Loucy (cell line): Measurements from ENCODE around the gene PARD3B.

Source experiments
- H2AFZ ChIP-seq: fragments of 200-600 bp; sonication (generic); 2 replicates; pipeline ENCODE4 v1.6.0; 2016; ENCODE audit warnings: antibody characterized with exemption, mild to moderate bottlenecking, low read length, moderate library complexity
- H3F3A ChIP-seq: fragments of 200-600 bp; 2 replicates; pipeline ENCODE4 v1.6.0; 2016; ENCODE audit warnings: antibody characterized with exemption, low read depth, mild to moderate bottlenecking
- H3K27me3 ChIP-seq: fragments of 200-600 bp; sonication (generic); 2 replicates; pipeline ENCODE4 v1.6.1; 2014; ENCODE audit warnings: low read length, mild to moderate bottlenecking; ENCODE audit not compliant: insufficient read depth, poor library complexity, severe bottlenecking
- H3K36me3 ChIP-seq: fragments of 200-600 bp; sonication (generic); 2 replicates; pipeline ENCODE4 v1.6.1; 2016; ENCODE audit warnings: low read length; ENCODE audit not compliant: insufficient read depth
- H3K4me1 ChIP-seq: fragments of 200-600 bp; sonication (generic); 2 replicates; pipeline ENCODE4 v1.5.1; 2014; ENCODE audit warnings: low read length, mild to moderate bottlenecking; ENCODE audit not compliant: insufficient read depth, poor library complexity, severe bottlenecking
- H3K4me2 ChIP-seq: fragments of 200-600 bp; sonication (generic); 2 replicates; pipeline ENCODE4 v1.6.0; 2014; ENCODE audit warnings: antibody characterized with exemption, low read length, low read depth, mild to moderate bottlenecking; ENCODE audit not compliant: poor library complexity, severe bottlenecking
- H3K4me3 ChIP-seq: fragments of 200-600 bp; sonication (generic); 2 replicates; pipeline ENCODE4 v1.5.1; 2014; ENCODE audit warnings: low read length, mild to moderate bottlenecking, mixed read lengths; ENCODE audit not compliant: poor library complexity, severe bottlenecking
- H3K79me2 ChIP-seq: fragments of 200-600 bp; sonication (generic); 2 replicates; pipeline ENCODE4 v1.6.1; 2014; ENCODE audit warnings: low read length; ENCODE audit not compliant: insufficient read depth
- H3K9ac ChIP-seq: fragments of 200-600 bp; sonication (generic); 2 replicates; pipeline ENCODE4 v1.6.0; 2014; ENCODE audit warnings: mild to moderate bottlenecking, low read depth, low read length, moderate library complexity; ENCODE audit not compliant: poor library complexity, severe bottlenecking
- H3K9me2 ChIP-seq: fragments of 200-600 bp; sonication (generic); replicated peaks from 2 replicates; pipeline ENCODE4 v1.6.1; 2016; ENCODE audit warnings: low read depth, low read length, mixed read lengths
- H3K9me3 ChIP-seq: fragments of 200-600 bp; sonication (generic); 2 replicates; pipeline ENCODE4 v1.6.1; 2014; ENCODE audit warnings: mild to moderate bottlenecking, antibody characterized with exemption, low read length, low read depth; ENCODE audit not compliant: insufficient read depth
- H4K20me1 ChIP-seq: fragments of 200-600 bp; sonication (generic); 2 replicates; pipeline ENCODE4 v1.6.0; 2014; ENCODE audit warnings: antibody characterized with exemption, low read length, mild to moderate bottlenecking; ENCODE audit not compliant: insufficient read depth, poor library complexity, severe bottlenecking
- EZH2phosphoT487 ChIP-seq: fragments of 200-600 bp; IDR thresholded peaks from 2 replicates; pipeline ENCODE4 v1.6.1; 2018; ENCODE audit warnings: antibody characterized with exemption, mild to moderate bottlenecking, moderate library complexity, borderline replicate concordance
- TF ChIP-seq, protein P1 (sequence below): fragments of 200-600 bp; sonication (generic); conservative IDR thresholded peaks from 2 replicates; pipeline ENCODE4 v1.5.1; 2014; ENCODE audit warnings: mild to moderate bottlenecking, antibody characterized with exemption, low read length

PARD3B gene

DNA sequence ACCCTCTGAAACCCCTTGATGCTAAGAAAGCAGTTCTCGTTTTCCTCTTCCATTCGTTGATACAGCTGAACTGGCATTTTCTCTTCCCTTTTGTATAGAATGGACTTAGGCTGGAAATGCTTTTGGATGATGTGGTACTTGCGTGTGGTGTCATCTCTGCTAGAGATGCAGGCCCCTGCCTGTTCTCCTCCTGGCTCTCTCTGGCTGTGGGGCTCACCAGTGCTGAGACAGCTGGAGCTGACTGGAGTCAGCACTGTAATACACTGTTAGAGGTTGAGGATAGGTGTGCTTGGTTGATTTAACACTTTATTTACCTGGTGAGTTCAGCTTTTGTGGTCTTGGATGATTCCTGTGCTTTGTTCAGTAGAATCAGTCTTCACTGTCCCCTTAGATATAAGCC is 30.2 kb downstream of the PARD3B start:
- H3K4me2 ChIP-seq = no peak overlapping the region
- no peaks in the 10 kb centered on the region for H3F3A ChIP-seq
- no peaks in the 10 kb centered on the region for H3K36me3 ChIP-seq
- no peaks in the 10 kb centered on the region for H4K20me1 ChIP-seq
- no peak overlapping the region for H3K4me3 ChIP-seq
- H3K4me1 ChIP-seq = no peaks in the 10 kb centered on the region
- H2AFZ ChIP-seq = no peak overlapping the region
- H3K27me3 ChIP-seq = no peaks in the 10 kb centered on the region
- no peak for TF ChIP-seq EZH2phosphoT487
- TF ChIP-seq, protein P1, sequence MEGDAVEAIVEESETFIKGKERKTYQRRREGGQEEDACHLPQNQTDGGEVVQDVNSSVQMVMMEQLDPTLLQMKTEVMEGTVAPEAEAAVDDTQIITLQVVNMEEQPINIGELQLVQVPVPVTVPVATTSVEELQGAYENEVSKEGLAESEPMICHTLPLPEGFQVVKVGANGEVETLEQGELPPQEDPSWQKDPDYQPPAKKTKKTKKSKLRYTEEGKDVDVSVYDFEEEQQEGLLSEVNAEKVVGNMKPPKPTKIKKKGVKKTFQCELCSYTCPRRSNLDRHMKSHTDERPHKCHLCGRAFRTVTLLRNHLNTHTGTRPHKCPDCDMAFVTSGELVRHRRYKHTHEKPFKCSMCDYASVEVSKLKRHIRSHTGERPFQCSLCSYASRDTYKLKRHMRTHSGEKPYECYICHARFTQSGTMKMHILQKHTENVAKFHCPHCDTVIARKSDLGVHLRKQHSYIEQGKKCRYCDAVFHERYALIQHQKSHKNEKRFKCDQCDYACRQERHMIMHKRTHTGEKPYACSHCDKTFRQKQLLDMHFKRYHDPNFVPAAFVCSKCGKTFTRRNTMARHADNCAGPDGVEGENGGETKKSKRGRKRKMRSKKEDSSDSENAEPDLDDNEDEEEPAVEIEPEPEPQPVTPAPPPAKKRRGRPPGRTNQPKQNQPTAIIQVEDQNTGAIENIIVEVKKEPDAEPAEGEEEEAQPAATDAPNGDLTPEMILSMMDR = no peak
- no peak overlapping the region for H3K9ac ChIP-seq
- H3K9me2 ChIP-seq = no peaks in the 10 kb centered on the region
- no peaks in the 10 kb centered on the region for H3K9me3 ChIP-seq
- H3K79me2 ChIP-seq = no peaks in the 10 kb centered on the region

DNA sequence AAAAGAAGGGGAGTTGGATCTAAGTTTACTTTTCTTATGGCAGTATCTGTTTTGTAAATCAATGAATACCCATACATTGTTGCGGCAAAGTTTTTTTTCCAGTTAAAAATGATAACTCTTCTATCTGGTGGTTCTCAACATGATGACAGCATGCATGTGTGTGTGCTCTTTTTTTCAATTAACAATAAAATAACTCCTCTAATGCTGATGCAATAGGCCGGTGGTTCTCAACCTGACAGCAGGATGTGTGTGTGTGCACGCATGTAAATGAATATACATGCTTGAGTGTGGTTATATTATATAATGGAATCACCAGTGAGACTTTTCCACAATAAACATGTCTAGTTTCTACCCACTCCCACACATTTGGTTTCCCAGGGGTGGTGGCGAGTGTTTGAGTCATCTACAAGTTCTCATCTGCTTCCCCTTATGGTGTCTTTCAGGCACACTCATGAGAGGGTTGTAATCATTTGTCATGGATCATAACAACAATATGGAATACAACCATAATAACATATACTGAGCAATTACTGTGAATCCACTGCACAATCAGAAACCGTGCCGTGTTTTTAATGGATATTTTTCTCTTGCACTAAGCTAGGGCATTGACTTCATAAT is 31.2 kb downstream of the PARD3B start:
- no peaks in the 10 kb centered on the region for H3K9me2 ChIP-seq
- no peaks in the 10 kb centered on the region for H3K79me2 ChIP-seq
- H3K4me1 ChIP-seq = no peaks in the 10 kb centered on the region
- no peaks in the 10 kb centered on the region for H3F3A ChIP-seq
- no peak overlapping the region for H3K4me2 ChIP-seq
- H3K4me3 ChIP-seq = no peak overlapping the region
- H4K20me1 ChIP-seq = no peaks in the 10 kb centered on the region
- TF ChIP-seq, protein P1 = no peak
- no peak for TF ChIP-seq EZH2phosphoT487
- no peak overlapping the region for H3K9ac ChIP-seq
- no peaks in the 10 kb centered on the region for H3K27me3 ChIP-seq
- H3K9me3 ChIP-seq = no peaks in the 10 kb centered on the region
- no peaks in the 10 kb centered on the region for H3K36me3 ChIP-seq
- H2AFZ ChIP-seq = no peak overlapping the region

DNA sequence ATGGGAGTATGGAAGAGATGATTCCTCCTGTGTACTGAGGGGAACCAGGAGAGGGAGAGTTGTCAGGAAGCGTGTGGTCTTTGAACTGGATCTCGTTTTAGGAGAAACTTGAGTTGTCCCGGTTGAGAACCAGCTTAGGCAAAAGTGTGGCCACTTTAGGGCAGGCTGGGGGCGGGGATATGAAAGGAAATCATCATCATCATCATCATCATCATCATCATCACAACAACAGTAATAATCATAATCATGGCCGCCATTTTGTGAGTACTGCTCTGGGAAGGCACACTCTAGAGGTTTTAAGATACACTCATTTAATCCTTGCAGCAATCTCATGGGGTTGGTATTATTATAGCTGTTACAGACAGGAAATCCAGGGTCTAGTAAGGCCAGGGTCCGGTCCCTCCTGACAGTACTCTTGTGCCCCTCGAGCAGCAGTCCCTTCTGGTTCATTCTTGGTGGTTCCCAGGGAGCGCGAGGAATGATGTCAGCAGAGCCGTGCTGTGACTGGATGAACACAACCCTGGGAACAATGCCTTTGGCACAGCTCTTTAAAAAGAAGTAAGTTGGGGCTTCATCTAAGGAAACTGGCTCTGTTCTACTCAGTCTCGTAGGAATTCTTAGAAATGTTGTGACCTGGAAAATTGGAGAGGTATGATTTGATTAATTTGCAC is 33.8 kb downstream of the PARD3B start:
- Histone ChIP-seq H3K4me3 (no peak overlapping the region), H3K4me2 (no peak overlapping the region), H3K36me3 (no peaks in the 10 kb centered on the region), H3K9me3 (no peaks in the 10 kb centered on the region), H3K27me3 (no peaks in the 10 kb centered on the region), H3K79me2 (no peaks in the 10 kb centered on the region), H3F3A (no peaks in the 10 kb centered on the region), H3K4me1 (no peaks in the 10 kb centered on the region), H4K20me1 (no peaks in the 10 kb centered on the region), H2AFZ (no peak overlapping the region), H3K9ac (no peak overlapping the region), H3K9me2 (no peaks in the 10 kb centered on the region)
- TF ChIP-seq, protein P1 = no peak
- no peak for TF ChIP-seq EZH2phosphoT487
